HEK293 (cell line): Measurements from ENCODE around the gene SOX2.

Experiments used
- CTCF ChIA-PET: fragments of 350-600 bp; formaldehyde crosslinking; extraction: SDS; loops from one replicate; lab custom pipeline; 2021; ENCODE audit warnings: antibody characterized with exemption; lab: Yijun Ruan, JAX
- POLR2A ChIA-PET: fragments of 300-600 bp; formaldehyde crosslinking; extraction: SDS; loops from one replicate; lab custom pipeline; 2020; ENCODE audit warnings: antibody characterized with exemption, inconsistent platforms; lab: Yijun Ruan, JAX
- H3K27ac ChIP-seq: fragments of 200-500 bp; sonication (Bioruptor generic); 2 replicates; pipeline ENCODE4 v1.5.1; 2014; ENCODE audit warnings: low read depth, low read length, control low read depth, inconsistent platforms; ENCODE audit errors: extremely low read depth
- H3K36me3 ChIP-seq, 2 experiments: fragments of 200-500 bp in 1 of 2; sonication (Bioruptor generic) in 1 of 2; 1 replicate in 1 of 2; 2 replicates in 1 of 2; pipeline ENCODE4 v1.5.1; 2014 to 2017; ENCODE audit warnings: inconsistent platforms in 2 of 2, low read length in 2 of 2; ENCODE audit not compliant: control insufficient read depth in 2 of 2, insufficient read depth in 1 of 2
- H3K4me1 ChIP-seq: fragments of 200-500 bp; sonication (Bioruptor generic); 2 replicates; pipeline ENCODE4 v1.5.1; 2014; ENCODE audit warnings: mild to moderate bottlenecking, low read length, inconsistent platforms; ENCODE audit not compliant: control insufficient read depth, insufficient read depth
- H3K4me3 ChIP-seq: 2 replicates; pipeline ENCODE4 v1.5.1; 2011; ENCODE audit warnings: low read depth, mild to moderate bottlenecking, control low read depth, low read length, moderate library complexity
- H3K9me3 ChIP-seq: fragments of 200-500 bp; sonication (Bioruptor generic); 2 replicates; pipeline ENCODE4 v1.5.1; 2014; ENCODE audit warnings: low read depth, low read length, inconsistent platforms; ENCODE audit not compliant: control insufficient read depth, insufficient read depth
- GFI1B ChIP-seq: fragments of 450-650 bp; formaldehyde crosslinking; IDR thresholded peaks from 2 replicates; pipeline ENCODE4 v1.5.1; 2016; ENCODE audit warnings: missing biosample characterization, missing genetic modification characterization
- KLF7 ChIP-seq: fragments of 450-650 bp; formaldehyde crosslinking; IDR thresholded peaks from 2 replicates; pipeline ENCODE4 v1.5.1; 2016; ENCODE audit warnings: missing biosample characterization, missing genetic modification characterization, borderline replicate concordance
- MYNN ChIP-seq: fragments of 450-650 bp; formaldehyde crosslinking; IDR thresholded peaks from 2 replicates; pipeline ENCODE4 v1.5.1; 2016; ENCODE audit warnings: missing biosample characterization, missing genetic modification characterization, borderline replicate concordance
- REPIN1 ChIP-seq: fragments of 450-650 bp; formaldehyde crosslinking; IDR thresholded peaks from 2 replicates; pipeline ENCODE4 v1.5.1; 2017; ENCODE audit warnings: missing biosample characterization, missing genetic modification characterization, low read depth
- SP3 ChIP-seq: fragments of 450-650 bp; formaldehyde crosslinking; IDR thresholded peaks from 2 replicates; pipeline ENCODE4 v1.5.1; 2016; ENCODE audit warnings: missing biosample characterization, missing genetic modification characterization
- ZBTB48 ChIP-seq: fragments of 450-650 bp; formaldehyde crosslinking; IDR thresholded peaks from 2 replicates; pipeline ENCODE4 v1.5.1; 2016; ENCODE audit warnings: missing biosample characterization, missing genetic modification characterization
- ZNF132 ChIP-seq: fragments of 450-650 bp; formaldehyde crosslinking; IDR thresholded peaks from 2 replicates; pipeline ENCODE4 v1.5.1; 2017; ENCODE audit warnings: missing biosample characterization, missing genetic modification characterization, borderline replicate concordance
- ZNF184 ChIP-seq: fragments of 450-650 bp; IDR thresholded peaks from 2 replicates; pipeline ENCODE4 v1.5.1; 2018; ENCODE audit warnings: missing biosample characterization, mild to moderate bottlenecking, missing genetic modification characterization
- ZNF214 ChIP-seq: fragments of 450-650 bp; formaldehyde crosslinking; IDR thresholded peaks from 2 replicates; pipeline ENCODE4 v1.5.1; 2017; ENCODE audit warnings: missing biosample characterization, mild to moderate bottlenecking, missing genetic modification characterization, borderline replicate concordance
- ZNF274 ChIP-seq, 2 experiments: fragments of 200-500 bp in 1 of 2; fragments of 450-650 bp in 1 of 2; sonication (Bioruptor generic) in 1 of 2; formaldehyde crosslinking in 1 of 2; IDR thresholded peaks; 2 replicates each; pipeline versions ENCODE4 v1.5.1 to v1.6.1; 2014 to 2016; ENCODE audit warnings: borderline replicate concordance in 1 of 2, inconsistent platforms in 1 of 2, low read length in 1 of 2, missing biosample characterization in 1 of 2, missing genetic modification characterization in 1 of 2
- ZNF394 ChIP-seq: fragments of 450-650 bp; formaldehyde crosslinking; IDR thresholded peaks from 2 replicates; pipeline ENCODE4 v1.5.1; 2016; ENCODE audit warnings: missing biosample characterization, missing genetic modification characterization, mild to moderate bottlenecking, moderate library complexity, borderline replicate concordance
- ZNF423 ChIP-seq: fragments of 450-650 bp; formaldehyde crosslinking; IDR thresholded peaks from 2 replicates; pipeline ENCODE4 v1.5.1; 2016; ENCODE audit warnings: missing biosample characterization, missing genetic modification characterization
- ZNF48 ChIP-seq: fragments of 450-650 bp; formaldehyde crosslinking; IDR thresholded peaks from 2 replicates; pipeline ENCODE4 v1.5.1; 2016; ENCODE audit warnings: missing biosample characterization, missing genetic modification characterization
- ZNF660 ChIP-seq: fragments of 450-650 bp; IDR thresholded peaks from 2 replicates; pipeline ENCODE4 v1.5.1; 2018; ENCODE audit warnings: missing biosample characterization, mild to moderate bottlenecking, missing genetic modification characterization
- ZNF776 ChIP-seq: fragments of 450-650 bp; formaldehyde crosslinking; IDR thresholded peaks from 2 replicates; pipeline ENCODE4 v1.5.0; 2017; ENCODE audit warnings: missing biosample characterization, missing genetic modification characterization, borderline replicate concordance
- TF ChIP-seq, protein P1 (sequence below): fragments of 450-650 bp; formaldehyde crosslinking; IDR thresholded peaks from 2 replicates; pipeline ENCODE4 v1.5.1; 2016; ENCODE audit warnings: missing biosample characterization, missing genetic modification characterization
- TF ChIP-seq, protein P2 (sequence below): fragments of 450-650 bp; formaldehyde crosslinking; IDR thresholded peaks from 2 replicates; pipeline ENCODE4 v1.5.1; 2016; ENCODE audit warnings: missing biosample characterization, missing genetic modification characterization
- TF ChIP-seq, protein P3 (sequence below): fragments of 450-650 bp; formaldehyde crosslinking; conservative IDR thresholded peaks from 2 replicates; pipeline ENCODE4 v1.5.1; 2016; ENCODE audit warnings: low read depth, missing biosample characterization, missing genetic modification characterization

The SOX2 gene

DNA sequence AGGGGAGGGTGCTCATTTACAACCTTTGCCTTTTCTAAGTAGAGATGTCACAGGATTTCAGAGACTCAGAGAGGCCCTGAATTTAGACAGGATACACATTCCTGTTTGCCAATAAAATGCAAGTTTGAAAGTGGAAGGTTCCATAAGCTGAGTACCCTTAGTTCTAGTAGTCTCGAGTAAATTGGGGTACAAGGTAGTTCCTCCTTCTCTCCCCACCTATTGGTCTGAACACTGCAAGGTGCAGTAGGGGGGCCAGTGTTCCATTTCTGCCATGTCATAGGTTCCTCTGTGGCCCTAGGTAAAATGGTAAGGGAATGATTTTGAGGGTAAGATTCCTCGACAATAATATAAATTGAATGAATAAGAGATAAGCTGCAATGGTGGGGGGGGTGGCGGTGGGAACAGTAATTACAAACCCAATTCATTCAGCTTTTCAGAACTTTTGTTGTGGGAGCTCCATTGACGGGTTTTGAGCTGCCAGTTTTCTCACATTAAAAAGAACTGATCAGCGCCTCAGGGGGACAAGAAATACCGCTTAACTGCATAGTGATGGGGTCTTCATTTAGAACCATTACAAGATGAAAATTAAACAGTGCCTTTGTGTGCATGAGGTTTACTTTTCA lies 5.9 kb downstream of the SOX2 start:
- TF ChIP-seq, protein P1, sequence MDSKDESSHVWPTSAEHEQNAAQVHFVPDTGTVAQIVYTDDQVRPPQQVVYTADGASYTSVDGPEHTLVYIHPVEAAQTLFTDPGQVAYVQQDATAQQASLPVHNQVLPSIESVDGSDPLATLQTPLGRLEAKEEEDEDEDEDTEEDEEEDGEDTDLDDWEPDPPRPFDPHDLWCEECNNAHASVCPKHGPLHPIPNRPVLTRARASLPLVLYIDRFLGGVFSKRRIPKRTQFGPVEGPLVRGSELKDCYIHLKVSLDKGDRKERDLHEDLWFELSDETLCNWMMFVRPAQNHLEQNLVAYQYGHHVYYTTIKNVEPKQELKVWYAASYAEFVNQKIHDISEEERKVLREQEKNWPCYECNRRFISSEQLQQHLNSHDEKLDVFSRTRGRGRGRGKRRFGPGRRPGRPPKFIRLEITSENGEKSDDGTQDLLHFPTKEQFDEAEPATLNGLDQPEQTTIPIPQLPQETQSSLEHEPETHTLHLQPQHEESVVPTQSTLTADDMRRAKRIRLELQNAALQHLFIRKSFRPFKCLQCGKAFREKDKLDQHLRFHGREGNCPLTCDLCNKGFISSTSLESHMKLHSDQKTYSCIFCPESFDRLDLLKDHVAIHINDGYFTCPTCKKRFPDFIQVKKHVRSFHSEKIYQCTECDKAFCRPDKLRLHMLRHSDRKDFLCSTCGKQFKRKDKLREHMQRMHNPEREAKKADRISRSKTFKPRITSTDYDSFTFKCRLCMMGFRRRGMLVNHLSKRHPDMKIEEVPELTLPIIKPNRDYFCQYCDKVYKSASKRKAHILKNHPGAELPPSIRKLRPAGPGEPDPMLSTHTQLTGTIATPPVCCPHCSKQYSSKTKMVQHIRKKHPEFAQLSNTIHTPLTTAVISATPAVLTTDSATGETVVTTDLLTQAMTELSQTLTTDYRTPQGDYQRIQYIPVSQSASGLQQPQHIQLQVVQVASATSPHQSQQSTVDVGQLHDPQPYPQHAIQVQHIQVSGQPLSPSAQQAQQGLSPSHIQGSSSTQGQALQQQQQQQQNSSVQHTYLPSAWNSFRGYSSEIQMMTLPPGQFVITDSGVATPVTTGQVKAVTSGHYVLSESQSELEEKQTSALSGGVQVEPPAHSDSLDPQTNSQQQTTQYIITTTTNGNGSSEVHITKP (tag by site-specific recombination): 0 out of 2 replicates have a peak, but pooled peaks have one; percentile 53
- no peak for TF ChIP-seq MYNN
- H3K4me3 ChIP-seq: no peak overlapping the region
- H3K9me3 ChIP-seq: no peaks in the 10 kb centered on the region
- ChIA-PET POLR2A (interaction anchor here (0.6 kb wide), 1 partner anchor 297 kb away, joined by 5 read pairs; no protein-coding TSS in a partner anchor), CTCF (interaction anchor here (0.6 to 1.6 kb wide), 2 partner anchors 16 to 509 kb away, joined by 3 to 8 read pairs; no protein-coding TSS in a partner anchor)
- no peaks in the 10 kb centered on the region for H3K36me3 ChIP-seq
- H3K27ac ChIP-seq: no peak overlapping the region
- peaks cover 5% of the 10 kb centered on the region; the same call in 1 of the 2 replicates for H3K4me1 ChIP-seq

DNA sequence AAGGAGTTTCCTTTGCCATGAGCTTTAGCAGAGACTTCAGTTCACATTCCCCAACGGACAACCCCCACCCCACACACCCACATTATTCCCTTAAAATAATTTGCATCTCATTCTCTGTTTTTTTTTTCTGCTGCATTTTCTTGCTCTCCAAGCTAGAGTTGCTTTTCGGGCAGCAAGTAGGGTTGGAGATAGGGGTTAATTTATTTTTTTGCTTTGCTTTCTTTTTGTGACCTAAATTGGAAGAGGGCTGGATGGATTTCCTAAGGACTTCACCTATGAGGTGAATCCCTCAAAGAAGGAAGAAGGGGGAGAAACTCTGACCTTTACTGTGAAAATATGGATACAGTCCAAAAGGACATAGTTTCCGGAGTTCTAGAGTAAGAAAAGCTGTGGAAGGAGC lies 6.6 kb downstream of the SOX2 start:
- H3K4me1 ChIP-seq: peaks cover 5% of the 10 kb centered on the region; the same call in 1 of the 2 replicates
- H3K36me3 ChIP-seq: no peaks in the 10 kb centered on the region
- ChIA-PET POLR2A (no interaction called here), CTCF (interaction anchor here (0.6 to 1.6 kb wide), 2 partner anchors 16 to 508 kb away, joined by 3 to 8 read pairs; no protein-coding TSS in a partner anchor)
- no peaks in the 10 kb centered on the region for H3K9me3 ChIP-seq
- no peak overlapping the region for H3K4me3 ChIP-seq
- no peak overlapping the region for H3K27ac ChIP-seq
- TF ChIP-seq KLF7 (no peak), ZNF423 (tag by site-specific recombination) (no peak), REPIN1 (tag by site-specific recombination) (no peak), ZNF660 (no peak), GFI1B (tag by site-specific recombination) (no peak), ZNF48 (tag by site-specific recombination) (no peak), ZNF184 (tag by site-specific recombination) (no peak), ZBTB48 (tag by site-specific recombination) (no peak)
- TF ChIP-seq, protein P2, sequence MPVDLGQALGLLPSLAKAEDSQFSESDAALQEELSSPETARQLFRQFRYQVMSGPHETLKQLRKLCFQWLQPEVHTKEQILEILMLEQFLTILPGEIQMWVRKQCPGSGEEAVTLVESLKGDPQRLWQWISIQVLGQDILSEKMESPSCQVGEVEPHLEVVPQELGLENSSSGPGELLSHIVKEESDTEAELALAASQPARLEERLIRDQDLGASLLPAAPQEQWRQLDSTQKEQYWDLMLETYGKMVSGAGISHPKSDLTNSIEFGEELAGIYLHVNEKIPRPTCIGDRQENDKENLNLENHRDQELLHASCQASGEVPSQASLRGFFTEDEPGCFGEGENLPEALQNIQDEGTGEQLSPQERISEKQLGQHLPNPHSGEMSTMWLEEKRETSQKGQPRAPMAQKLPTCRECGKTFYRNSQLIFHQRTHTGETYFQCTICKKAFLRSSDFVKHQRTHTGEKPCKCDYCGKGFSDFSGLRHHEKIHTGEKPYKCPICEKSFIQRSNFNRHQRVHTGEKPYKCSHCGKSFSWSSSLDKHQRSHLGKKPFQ (tag by site-specific recombination): no peak

DNA sequence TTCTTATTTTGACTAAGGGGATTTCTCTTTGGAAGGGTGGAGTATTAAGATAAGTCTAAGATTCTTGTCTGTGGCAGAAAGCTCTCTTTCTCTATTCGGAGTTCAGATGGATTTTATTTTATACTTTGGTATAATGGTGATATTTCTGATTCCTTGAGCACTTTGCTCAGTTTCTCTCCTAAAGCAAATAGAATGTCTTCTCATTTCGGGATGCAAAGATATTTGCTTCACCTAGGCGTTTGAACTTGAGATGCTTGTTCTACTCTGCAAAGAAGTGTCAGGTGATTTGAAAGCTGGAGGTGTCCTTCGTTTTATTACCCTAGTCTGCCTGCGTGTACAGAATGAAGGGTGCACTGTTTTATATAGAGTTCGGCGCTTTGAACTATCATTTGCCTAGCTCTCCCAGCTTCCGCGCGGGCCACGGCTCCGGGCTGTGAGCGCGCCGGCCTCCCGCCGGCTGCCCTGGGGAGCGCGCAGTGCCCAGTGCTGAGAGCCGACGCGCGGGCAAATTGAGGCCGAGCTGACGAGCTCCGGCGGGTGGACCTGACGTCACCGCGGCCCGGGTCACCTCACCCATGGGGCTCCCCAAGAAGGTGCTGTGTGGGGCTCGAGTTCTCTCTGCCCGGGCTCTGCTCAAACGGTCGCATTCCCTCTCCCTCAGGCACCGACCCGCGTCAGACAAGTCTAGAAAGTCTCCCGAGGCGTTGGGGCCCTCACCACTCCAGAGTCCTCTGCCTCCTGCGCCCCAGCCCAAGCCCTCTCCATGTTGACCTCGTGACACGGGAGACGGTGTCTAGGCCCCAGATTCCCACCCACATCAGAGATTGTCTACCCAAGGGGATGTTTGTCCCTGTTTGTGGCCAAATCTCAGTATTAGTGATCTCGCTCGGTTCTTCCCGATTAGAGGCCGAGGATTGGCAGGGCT lies 7.5 kb downstream of the SOX2 start:
- POLR2A ChIA-PET: no interaction called here
- no peak for TF ChIP-seq ZNF776
- TF ChIP-seq ZNF274 (IDR thresholded peaks at IDR 0.05; ENCODE audit: low read length): no peak
- no peak for TF ChIP-seq ZNF274 (tag by site-specific recombination; IDR thresholded peaks at IDR 0.05; ENCODE audit: borderline replicate concordance)
- TF ChIP-seq ZNF132: no peak
- TF ChIP-seq SP3 (tag by site-specific recombination): no peak
- no peak for TF ChIP-seq GFI1B (tag by site-specific recombination)
- no peak for TF ChIP-seq ZNF184 (tag by site-specific recombination)
- TF ChIP-seq ZNF394 (tag by site-specific recombination): no peak
- TF ChIP-seq, protein P3, sequence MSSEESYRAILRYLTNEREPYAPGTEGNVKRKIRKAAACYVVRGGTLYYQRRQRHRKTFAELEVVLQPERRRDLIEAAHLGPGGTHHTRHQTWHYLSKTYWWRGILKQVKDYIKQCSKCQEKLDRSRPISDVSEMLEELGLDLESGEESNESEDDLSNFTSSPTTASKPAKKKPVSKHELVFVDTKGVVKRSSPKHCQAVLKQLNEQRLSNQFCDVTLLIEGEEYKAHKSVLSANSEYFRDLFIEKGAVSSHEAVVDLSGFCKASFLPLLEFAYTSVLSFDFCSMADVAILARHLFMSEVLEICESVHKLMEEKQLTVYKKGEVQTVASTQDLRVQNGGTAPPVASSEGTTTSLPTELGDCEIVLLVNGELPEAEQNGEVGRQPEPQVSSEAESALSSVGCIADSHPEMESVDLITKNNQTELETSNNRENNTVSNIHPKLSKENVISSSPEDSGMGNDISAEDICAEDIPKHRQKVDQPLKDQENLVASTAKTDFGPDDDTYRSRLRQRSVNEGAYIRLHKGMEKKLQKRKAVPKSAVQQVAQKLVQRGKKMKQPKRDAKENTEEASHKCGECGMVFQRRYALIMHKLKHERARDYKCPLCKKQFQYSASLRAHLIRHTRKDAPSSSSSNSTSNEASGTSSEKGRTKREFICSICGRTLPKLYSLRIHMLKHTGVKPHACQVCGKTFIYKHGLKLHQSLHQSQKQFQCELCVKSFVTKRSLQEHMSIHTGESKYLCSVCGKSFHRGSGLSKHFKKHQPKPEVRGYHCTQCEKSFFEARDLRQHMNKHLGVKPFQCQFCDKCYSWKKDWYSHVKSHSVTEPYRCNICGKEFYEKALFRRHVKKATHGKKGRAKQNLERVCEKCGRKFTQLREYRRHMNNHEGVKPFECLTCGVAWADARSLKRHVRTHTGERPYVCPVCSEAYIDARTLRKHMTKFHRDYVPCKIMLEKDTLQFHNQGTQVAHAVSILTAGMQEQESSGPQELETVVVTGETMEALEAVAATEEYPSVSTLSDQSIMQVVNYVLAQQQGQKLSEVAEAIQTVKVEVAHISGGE (tag by site-specific recombination): no peak
- no peak for TF ChIP-seq ZNF214 (tag by site-specific recombination)
- CTCF ChIA-PET: interaction anchor here (1.6 kb wide), 1 partner anchor 17 kb away, joined by 8 read pairs; no protein-coding TSS in a partner anchor
- Histone ChIP-seq H3K9me3 (no peaks in the 10 kb centered on the region), H3K4me3 (no peak overlapping the region), H3K4me1 (peaks cover 5% of the 10 kb centered on the region; the same call in 1 of the 2 replicates), H3K27ac (no peak overlapping the region), H3K36me3 (no peaks in the 10 kb centered on the region)
